KMS-11 (cell line): ENCODE results near the gene C1orf122.
"Not testable (repeated sequence)": the region's sequence is repeated elsewhere in the genome, so short reads cannot be mapped to it uniquely, and the experiment has no call there.

Experiments
- H2AFZ ChIP-seq: fragments of 200-600 bp; sonication (generic); 2 replicates; pipeline ENCODE4 v1.6.1; 2016; ENCODE audit warnings: antibody characterized with exemption, mixed run types, low read depth
- H3K27ac ChIP-seq: fragments of 200-600 bp; sonication (generic); 2 replicates; pipeline ENCODE4 v1.6.1; 2016; ENCODE audit warnings: mild to moderate bottlenecking, mixed run types
- H3K27me3 ChIP-seq: fragments of 200-600 bp; sonication (generic); 2 replicates; pipeline ENCODE4 v1.6.1; 2017; ENCODE audit warnings: mild to moderate bottlenecking, low read depth, mixed run types, moderate library complexity; ENCODE audit not compliant: insufficient read depth
- H3K36me3 ChIP-seq: fragments of 200-600 bp; sonication (generic); 2 replicates; pipeline ENCODE4 v1.6.1; 2017; ENCODE audit warnings: mild to moderate bottlenecking, mixed run types; ENCODE audit not compliant: insufficient read depth
- H3K4me1 ChIP-seq: fragments of 200-600 bp; sonication (generic); 2 replicates; pipeline ENCODE4 v1.6.1; 2016; ENCODE audit warnings: mild to moderate bottlenecking, low read depth, mixed run types; ENCODE audit not compliant: poor library complexity, severe bottlenecking
- H3K4me2 ChIP-seq: fragments of 200-600 bp; sonication (generic); 2 replicates; pipeline ENCODE4 v1.7.0; 2016; ENCODE audit warnings: mild to moderate bottlenecking, mixed run types
- H3K4me3 ChIP-seq: fragments of 200-600 bp; sonication (generic); IDR thresholded peaks from 2 replicates; pipeline ENCODE4 v1.6.1; 2017; ENCODE audit warnings: low read depth, low read length, mixed read lengths; ENCODE audit not compliant: insufficient read depth
- H3K79me2 ChIP-seq: fragments of 200-600 bp; sonication (generic); 2 replicates; pipeline ENCODE4 v1.6.1; 2016; ENCODE audit warnings: low read depth, mixed run types; ENCODE audit not compliant: insufficient read depth
- H3K9ac ChIP-seq: fragments of 200-600 bp; sonication (generic); 2 replicates; pipeline ENCODE4 v1.6.1; 2016; ENCODE audit warnings: mild to moderate bottlenecking, mixed run types
- H4K20me1 ChIP-seq: fragments of 200-600 bp; sonication (generic); 2 replicates; pipeline ENCODE4 v1.6.1; 2016; ENCODE audit warnings: mild to moderate bottlenecking, mixed run types; ENCODE audit not compliant: insufficient read depth
- TF ChIP-seq, protein P1 (sequence below): fragments of 200-600 bp; sonication (generic); conservative IDR thresholded peaks from 2 replicates; pipeline ENCODE4 v1.6.1; 2017; ENCODE audit warnings: low read depth, mild to moderate bottlenecking, antibody characterized with exemption, low read length, moderate library complexity, mixed read lengths

Gene C1orf122

GRCh38 chr1:37767488-37767887, 40.1 kb upstream of the C1orf122 start:
- Histone ChIP-seq H2AFZ (no peak overlapping the region), H3K36me3 (no peaks in the 10 kb centered on the region), H3K27ac (no peak overlapping the region), H3K4me2 (no peak overlapping the region), H3K79me2 (no peaks in the 10 kb centered on the region), H3K4me3 (no peak overlapping the region), H3K9ac (no peak overlapping the region), H3K4me1 (no peaks in the 10 kb centered on the region), H4K20me1 (no peaks in the 10 kb centered on the region), H3K27me3 (peaks cover 29% of the 10 kb centered on the region)
- TF ChIP-seq, protein P1, sequence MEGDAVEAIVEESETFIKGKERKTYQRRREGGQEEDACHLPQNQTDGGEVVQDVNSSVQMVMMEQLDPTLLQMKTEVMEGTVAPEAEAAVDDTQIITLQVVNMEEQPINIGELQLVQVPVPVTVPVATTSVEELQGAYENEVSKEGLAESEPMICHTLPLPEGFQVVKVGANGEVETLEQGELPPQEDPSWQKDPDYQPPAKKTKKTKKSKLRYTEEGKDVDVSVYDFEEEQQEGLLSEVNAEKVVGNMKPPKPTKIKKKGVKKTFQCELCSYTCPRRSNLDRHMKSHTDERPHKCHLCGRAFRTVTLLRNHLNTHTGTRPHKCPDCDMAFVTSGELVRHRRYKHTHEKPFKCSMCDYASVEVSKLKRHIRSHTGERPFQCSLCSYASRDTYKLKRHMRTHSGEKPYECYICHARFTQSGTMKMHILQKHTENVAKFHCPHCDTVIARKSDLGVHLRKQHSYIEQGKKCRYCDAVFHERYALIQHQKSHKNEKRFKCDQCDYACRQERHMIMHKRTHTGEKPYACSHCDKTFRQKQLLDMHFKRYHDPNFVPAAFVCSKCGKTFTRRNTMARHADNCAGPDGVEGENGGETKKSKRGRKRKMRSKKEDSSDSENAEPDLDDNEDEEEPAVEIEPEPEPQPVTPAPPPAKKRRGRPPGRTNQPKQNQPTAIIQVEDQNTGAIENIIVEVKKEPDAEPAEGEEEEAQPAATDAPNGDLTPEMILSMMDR = no peak

- H3K4me3 ChIP-seq, H3K4me1 ChIP-seq, H3K79me2 ChIP-seq, H3K27me3 ChIP-seq, H2AFZ ChIP-seq, H3K9ac ChIP-seq, H4K20me1 ChIP-seq, H3K36me3 ChIP-seq, H3K4me2 ChIP-seq, H3K27ac ChIP-seq: not testable (repeated sequence)
Observed at GRCh38 chr1:37771440-37771839, 36.1 kb upstream of the C1orf122 start.

- TF ChIP-seq, protein P1 = no peak
Observed at GRCh38 chr1:37776946-37777516, 30.6 kb upstream of the C1orf122 start.

DNA sequence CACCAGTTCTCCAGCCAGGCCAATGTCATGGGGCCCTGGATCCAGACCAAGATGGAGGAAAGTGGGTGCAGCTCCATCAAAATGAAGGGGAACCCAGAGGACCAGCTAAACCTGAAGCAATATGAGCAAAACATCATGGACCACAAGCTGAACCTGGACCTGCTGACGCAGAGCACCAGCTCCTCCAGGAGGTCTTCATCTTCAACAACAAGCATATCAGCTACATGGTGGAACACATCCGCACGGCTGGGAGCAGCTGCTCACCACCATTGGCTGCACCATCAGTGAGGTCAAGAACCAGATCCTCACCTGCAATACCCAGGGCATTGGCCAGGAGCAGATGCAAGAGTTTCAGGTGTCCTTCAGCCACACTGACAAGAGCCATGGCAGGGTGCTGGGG, 28.9 kb upstream of the C1orf122 start:
- Histone ChIP-seq H4K20me1 (no peaks in the 10 kb centered on the region), H3K27me3 (no peaks in the 10 kb centered on the region), H3K4me3 (no peak overlapping the region), H3K27ac (no peak overlapping the region), H3K4me1 (no peaks in the 10 kb centered on the region), H2AFZ (no peak overlapping the region), H3K79me2 (no peaks in the 10 kb centered on the region), H3K4me2 (no peak overlapping the region), H3K36me3 (no peaks in the 10 kb centered on the region), H3K9ac (no peak overlapping the region)
- TF ChIP-seq, protein P1 = no peak

More at GRCh38 chr1:37776946-37777516, 30.6 kb upstream of the C1orf122 start:
- Histone ChIP-seq H3K27ac (no peak overlapping the region), H3K4me1 (no peaks in the 10 kb centered on the region), H3K79me2 (no peaks in the 10 kb centered on the region), H3K4me2 (no peak overlapping the region), H4K20me1 (no peaks in the 10 kb centered on the region), H3K9ac (no peak overlapping the region), H3K36me3 (no peaks in the 10 kb centered on the region), H2AFZ (no peak overlapping the region), H3K4me3 (no peak overlapping the region), H3K27me3 (no peaks in the 10 kb centered on the region)

- H2AFZ ChIP-seq = no peak overlapping the region
- no peaks in the 10 kb centered on the region for H3K27me3 ChIP-seq
- no peaks in the 10 kb centered on the region for H3K36me3 ChIP-seq
- H3K4me2 ChIP-seq = no peak overlapping the region
- TF ChIP-seq, protein P1 = no peak
- no peaks in the 10 kb centered on the region for H3K4me1 ChIP-seq
- H3K9ac ChIP-seq = no peak overlapping the region
- no peaks in the 10 kb centered on the region for H4K20me1 ChIP-seq
- H3K4me3 ChIP-seq = no peak overlapping the region
- H3K27ac ChIP-seq = no peak overlapping the region
- H3K79me2 ChIP-seq = no peaks in the 10 kb centered on the region
Observed at GRCh38 chr1:37782491-37782890, 25.1 kb upstream of the C1orf122 start.
